ENCODE data around the gene C20orf144. TPM values are rescaled to one million over a fixed set of nuclear protein-coding genes. Genes with fewer than 3 reads are reported as not detected.

The C20orf144 gene
- total RNA-seq, 1 donor from 2014 or later = 0.09 TPM

DNA sequence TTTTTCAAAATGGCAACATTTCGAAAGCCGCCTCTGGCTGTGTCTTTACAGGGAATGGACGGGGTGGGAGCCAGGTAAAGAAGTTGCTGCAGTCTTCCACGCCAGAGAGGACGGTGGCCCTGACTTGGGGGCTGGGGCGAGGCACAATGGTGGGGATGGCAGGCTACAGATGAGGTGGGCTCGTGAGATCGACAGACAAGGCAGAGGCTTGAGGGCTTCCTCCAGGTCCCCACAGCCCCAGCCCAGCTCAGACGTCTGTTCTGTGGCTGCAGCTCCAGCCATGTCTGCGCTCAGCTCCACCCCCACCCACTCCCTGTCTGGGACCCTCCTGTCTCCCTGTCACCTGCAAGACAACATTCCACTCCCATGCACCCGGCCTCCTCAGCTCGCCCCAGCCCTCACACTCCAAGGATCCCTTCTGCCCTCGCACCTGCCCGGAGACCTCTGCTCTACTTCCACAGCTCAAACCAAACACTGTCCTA lies 7.4 kb upstream of the C20orf144 start:
- peak overlapping the region; percentile 4 for H3K4me3 Mint-ChIP-seq
- TF ChIP-seq, protein P1, sequence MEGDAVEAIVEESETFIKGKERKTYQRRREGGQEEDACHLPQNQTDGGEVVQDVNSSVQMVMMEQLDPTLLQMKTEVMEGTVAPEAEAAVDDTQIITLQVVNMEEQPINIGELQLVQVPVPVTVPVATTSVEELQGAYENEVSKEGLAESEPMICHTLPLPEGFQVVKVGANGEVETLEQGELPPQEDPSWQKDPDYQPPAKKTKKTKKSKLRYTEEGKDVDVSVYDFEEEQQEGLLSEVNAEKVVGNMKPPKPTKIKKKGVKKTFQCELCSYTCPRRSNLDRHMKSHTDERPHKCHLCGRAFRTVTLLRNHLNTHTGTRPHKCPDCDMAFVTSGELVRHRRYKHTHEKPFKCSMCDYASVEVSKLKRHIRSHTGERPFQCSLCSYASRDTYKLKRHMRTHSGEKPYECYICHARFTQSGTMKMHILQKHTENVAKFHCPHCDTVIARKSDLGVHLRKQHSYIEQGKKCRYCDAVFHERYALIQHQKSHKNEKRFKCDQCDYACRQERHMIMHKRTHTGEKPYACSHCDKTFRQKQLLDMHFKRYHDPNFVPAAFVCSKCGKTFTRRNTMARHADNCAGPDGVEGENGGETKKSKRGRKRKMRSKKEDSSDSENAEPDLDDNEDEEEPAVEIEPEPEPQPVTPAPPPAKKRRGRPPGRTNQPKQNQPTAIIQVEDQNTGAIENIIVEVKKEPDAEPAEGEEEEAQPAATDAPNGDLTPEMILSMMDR (IDR thresholded peaks at IDR 0.05; ENCODE audit: unreplicated experiment) = no peak
- DNase-seq (ENCODE audit: low spot score in 2 of 2, unreplicated experiment in 2 of 2) = no peak
- H3K9me3 Mint-ChIP-seq = no peaks in the 10 kb centered on the region
- peaks cover 53% of the 10 kb centered on the region for H3K4me1 Mint-ChIP-seq
- H3K27ac Mint-ChIP-seq = peak overlapping the region; percentile 69
- no peaks in the 10 kb centered on the region for H3K27me3 Mint-ChIP-seq (ENCODE audit: low read depth)
- H3K36me3 Mint-ChIP-seq = peaks cover 2% of the 10 kb centered on the region

DNA sequence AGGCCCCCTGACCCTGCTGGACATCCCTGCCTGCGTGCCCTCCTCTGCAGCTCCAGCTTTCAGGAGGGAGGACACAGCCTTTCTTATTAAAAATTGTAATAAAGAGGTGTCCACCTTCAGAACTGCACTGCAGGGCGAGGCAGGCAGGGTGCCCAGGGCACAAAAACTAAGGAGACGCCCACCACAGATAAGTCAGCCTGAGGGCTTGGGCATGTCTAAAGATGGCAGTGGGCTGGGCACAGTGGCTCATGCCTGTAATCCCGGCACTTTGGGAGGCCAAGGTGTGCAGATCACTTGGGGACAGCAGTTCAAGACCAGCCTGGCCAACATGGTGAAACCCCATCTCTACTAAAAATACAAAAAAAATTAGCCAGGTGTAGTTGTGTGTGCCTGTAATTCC lies 7.0 kb upstream of the C20orf144 start:
- DNase-seq (ENCODE audit: low spot score in 2 of 2, unreplicated experiment in 2 of 2) = no peak
- Mint-ChIP-seq H3K36me3 (peaks cover 2% of the 10 kb centered on the region), H3K27ac (peak overlapping the region; percentile 69), H3K9me3 (no peaks in the 10 kb centered on the region), H3K27me3 (ENCODE audit: low read depth) (no peaks in the 10 kb centered on the region), H3K4me1 (peaks cover 50% of the 10 kb centered on the region), H3K4me3 (peak overlapping the region; percentile 4)
- TF ChIP-seq, protein P1 (IDR thresholded peaks at IDR 0.05; ENCODE audit: unreplicated experiment) = no peak

DNA sequence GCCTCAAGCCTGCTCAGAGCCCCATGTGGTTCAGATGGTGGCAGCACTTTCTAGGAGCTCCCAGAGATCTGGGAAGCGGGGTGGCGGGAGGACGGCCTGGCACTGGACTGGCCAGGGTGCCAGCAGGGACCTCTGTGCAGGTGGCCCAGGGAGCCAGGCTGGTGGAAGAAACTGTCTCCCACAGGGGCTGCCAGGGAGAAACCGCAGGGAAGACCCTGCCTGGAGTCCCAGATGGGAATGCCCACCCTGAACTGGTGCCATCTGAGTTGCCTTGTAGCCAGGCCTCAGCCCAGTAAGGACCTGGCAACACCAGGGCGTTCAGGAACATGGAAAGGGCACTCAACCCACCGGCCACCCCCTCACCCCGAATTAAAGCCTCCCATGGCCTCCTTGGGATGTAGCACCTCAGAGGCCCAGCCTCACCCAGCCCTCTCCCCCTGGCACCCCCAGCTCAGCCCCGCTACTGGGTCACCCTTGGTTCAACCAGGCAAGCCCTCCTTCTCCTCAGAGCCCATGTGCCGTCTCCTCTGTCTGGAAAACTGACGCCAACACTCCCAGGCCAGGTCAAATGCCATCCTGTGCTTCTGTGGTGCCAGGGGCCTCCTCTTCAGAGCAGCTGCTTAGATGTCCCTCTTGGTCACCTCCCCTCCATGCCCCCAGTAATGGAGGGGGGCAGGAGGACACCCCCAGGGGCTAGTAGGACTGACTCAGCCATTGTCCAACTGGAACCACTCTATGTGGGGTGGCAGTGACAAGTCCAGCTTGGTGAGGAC lies 5.9 kb upstream of the C20orf144 start:
- no peak overlapping the region for H3K4me3 Mint-ChIP-seq
- no peaks in the 10 kb centered on the region for H3K9me3 Mint-ChIP-seq
- DNase-seq (ENCODE audit: low spot score in 2 of 2, unreplicated experiment in 2 of 2) = no peak
- TF ChIP-seq, protein P1 (IDR thresholded peaks at IDR 0.05; ENCODE audit: unreplicated experiment) = no peak
- H3K36me3 Mint-ChIP-seq = peaks cover 2% of the 10 kb centered on the region
- peaks cover 41% of the 10 kb centered on the region for H3K4me1 Mint-ChIP-seq
- peak overlapping the region; percentile 43 for H3K27ac Mint-ChIP-seq
- H3K27me3 Mint-ChIP-seq (ENCODE audit: low read depth) = no peaks in the 10 kb centered on the region

DNA sequence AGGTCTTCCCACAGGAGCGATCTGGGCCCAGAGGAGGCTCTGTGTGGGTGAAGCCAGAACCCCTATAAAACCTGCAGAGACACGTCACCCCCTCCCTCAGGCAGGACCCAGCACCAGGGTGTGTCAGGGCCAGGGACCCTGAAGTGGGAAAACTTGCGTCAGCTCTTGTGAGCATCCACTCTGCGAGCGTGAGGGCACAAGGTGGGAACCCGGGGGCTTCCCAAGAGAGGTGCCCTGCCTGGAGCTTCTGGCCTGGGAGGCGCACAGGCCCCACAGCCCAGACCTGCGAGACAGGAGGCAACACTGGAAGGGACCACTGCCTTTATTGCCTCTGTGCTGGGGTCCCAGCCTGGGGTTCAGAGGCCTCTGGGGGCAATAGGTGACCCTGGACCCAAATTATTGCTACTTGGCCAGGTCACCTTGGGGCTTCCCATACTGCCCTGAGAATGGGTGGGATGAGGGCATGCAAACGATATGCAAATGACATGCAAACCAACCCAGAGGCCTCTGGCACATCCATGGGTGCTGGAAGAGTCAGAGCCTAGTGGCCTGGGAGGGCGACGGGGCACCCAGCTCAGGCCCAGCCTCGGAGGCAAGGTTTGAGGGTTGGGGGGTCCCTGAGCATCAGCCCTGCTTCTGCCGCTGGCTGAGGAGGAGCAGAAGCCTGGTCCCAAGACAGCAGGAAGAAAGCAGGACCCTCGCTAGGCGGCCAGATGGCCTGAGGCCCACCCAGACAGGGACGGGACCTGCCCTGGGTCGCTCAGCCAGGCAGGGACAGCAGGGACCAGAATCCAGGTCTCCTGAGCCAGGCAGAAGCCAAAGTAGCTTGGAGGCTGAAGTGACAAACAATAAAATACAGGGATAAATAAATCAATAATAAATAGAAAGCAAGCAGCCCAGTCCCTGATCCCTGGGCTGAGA lies 5.1 kb upstream of the C20orf144 start:
- no peak for DNase-seq (ENCODE audit: low spot score in 2 of 2, unreplicated experiment in 2 of 2)
- Mint-ChIP-seq H3K27me3 (ENCODE audit: low read depth) (no peaks in the 10 kb centered on the region), H3K36me3 (peaks cover 2% of the 10 kb centered on the region), H3K9me3 (no peaks in the 10 kb centered on the region), H3K4me3 (no peak overlapping the region), H3K27ac (no peak overlapping the region), H3K4me1 (peaks cover 32% of the 10 kb centered on the region)
- TF ChIP-seq, protein P1 (IDR thresholded peaks at IDR 0.05; ENCODE audit: unreplicated experiment) = no peak

DNA sequence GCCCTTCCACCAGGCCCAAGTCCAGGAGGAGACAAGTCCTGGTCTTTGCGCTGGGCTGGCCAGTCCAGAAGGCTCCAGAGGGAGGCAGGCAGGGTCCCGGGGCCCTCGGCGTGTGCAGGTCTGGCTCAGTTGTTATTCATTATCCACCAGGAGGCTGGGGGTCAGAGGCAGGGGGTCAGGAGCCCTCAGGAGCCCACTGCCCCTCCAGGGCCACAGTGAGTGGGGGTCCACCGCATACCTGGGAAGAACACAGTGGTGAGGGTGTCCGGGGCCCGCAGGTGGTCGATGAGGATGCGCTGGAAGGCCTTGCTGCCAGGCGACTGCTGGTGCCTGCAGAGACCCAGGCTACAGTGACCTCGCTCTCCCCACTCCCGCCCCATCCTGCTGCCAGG lies 4.4 kb upstream of the C20orf144 start:
- Mint-ChIP-seq H3K4me1 (peaks cover 30% of the 10 kb centered on the region), H3K36me3 (peaks cover 2% of the 10 kb centered on the region), H3K27me3 (ENCODE audit: low read depth) (no peaks in the 10 kb centered on the region), H3K27ac (no peak overlapping the region), H3K9me3 (no peaks in the 10 kb centered on the region), H3K4me3 (no peak overlapping the region)
- DNase-seq (ENCODE audit: low spot score in 2 of 2, unreplicated experiment in 2 of 2) = no peak
- TF ChIP-seq, protein P1 (IDR thresholded peaks at IDR 0.05; ENCODE audit: unreplicated experiment) = no peak
